Measurements from ENCODE around the gene CD27.

DNA sequence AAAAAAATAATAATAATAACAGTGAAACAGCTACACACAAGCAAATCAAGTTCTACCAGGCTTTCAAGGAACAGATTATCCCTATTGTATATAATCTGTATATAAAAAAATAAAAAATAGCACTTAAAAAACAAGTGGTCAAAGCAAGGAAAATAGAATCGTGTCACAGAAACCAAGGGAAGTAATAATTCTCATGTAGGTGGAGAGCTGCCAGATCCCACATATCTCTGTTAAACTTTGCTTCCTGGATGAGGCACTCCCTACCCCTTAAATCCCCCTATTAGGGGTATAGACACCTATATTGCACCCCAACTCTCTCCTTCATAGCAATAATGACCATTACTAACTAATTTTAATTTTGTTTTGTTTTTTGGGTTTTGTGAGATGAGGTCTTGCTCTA, 4.4 kb upstream of the CD27 start:
- TF ChIP-seq, protein P1, sequence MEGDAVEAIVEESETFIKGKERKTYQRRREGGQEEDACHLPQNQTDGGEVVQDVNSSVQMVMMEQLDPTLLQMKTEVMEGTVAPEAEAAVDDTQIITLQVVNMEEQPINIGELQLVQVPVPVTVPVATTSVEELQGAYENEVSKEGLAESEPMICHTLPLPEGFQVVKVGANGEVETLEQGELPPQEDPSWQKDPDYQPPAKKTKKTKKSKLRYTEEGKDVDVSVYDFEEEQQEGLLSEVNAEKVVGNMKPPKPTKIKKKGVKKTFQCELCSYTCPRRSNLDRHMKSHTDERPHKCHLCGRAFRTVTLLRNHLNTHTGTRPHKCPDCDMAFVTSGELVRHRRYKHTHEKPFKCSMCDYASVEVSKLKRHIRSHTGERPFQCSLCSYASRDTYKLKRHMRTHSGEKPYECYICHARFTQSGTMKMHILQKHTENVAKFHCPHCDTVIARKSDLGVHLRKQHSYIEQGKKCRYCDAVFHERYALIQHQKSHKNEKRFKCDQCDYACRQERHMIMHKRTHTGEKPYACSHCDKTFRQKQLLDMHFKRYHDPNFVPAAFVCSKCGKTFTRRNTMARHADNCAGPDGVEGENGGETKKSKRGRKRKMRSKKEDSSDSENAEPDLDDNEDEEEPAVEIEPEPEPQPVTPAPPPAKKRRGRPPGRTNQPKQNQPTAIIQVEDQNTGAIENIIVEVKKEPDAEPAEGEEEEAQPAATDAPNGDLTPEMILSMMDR (IDR thresholded peaks at IDR 0.05) = no peak
- no peak for TF ChIP-seq POLR2A (IDR thresholded peaks at IDR 0.05)

Measured in body of pancreas (tissue), 4 donors.